ENCODE results near the gene KCNK10.

Gene KCNK10

GRCh38 chr14:88170333-88170732 lies 152.7 kb downstream of the KCNK10 start:
- DNase-seq = peak; percentile 67

GRCh38 chr14:88168498-88169165 lies 154.4 kb downstream of the KCNK10 start:
- DNase-seq = peak; percentile 48

- DNase-seq = no peak
Measured at GRCh38 chr14:88168025-88168424, 155.0 kb downstream of the KCNK10 start.

- peak; percentile 68 for DNase-seq
Measured at GRCh38 chr14:88166616-88167015, 156.5 kb downstream of the KCNK10 start.

GRCh38 chr14:88164906-88165534 lies 158.0 kb downstream of the KCNK10 start:
- DNase-seq = no peak

- no peak for DNase-seq
Measured at GRCh38 chr14:88163731-88164255, 159.3 kb downstream of the KCNK10 start.

- no peak for DNase-seq
Measured at GRCh38 chr14:88156127-88156526, 166.9 kb downstream of the KCNK10 start.

GRCh38 chr14:88154926-88155325 lies 168.1 kb downstream of the KCNK10 start:
- no peak for DNase-seq

GRCh38 chr14:88154321-88154720 lies 168.7 kb downstream of the KCNK10 start:
- DNase-seq = no peak

- no peak for DNase-seq
Measured at GRCh38 chr14:88146881-88147649, 176.0 kb downstream of the KCNK10 start.

- DNase-seq = no peak
Measured at GRCh38 chr14:88143810-88144209, 179.3 kb downstream of the KCNK10 start.

GRCh38 chr14:88142997-88143396 lies 180.1 kb downstream of the KCNK10 start:
- no peak for DNase-seq

- no peak for DNase-seq
Measured at GRCh38 chr14:88140874-88141273, 182.2 kb downstream of the KCNK10 start.

- DNase-seq = no peak
Measured at GRCh38 chr14:88137327-88137726, 185.7 kb downstream of the KCNK10 start.

All from DMS53 (cell line).